Brain microvascular endothelial cell (primary cell): ENCODE data around the gene HOXD11.

Experiments used
- DNase-seq: peaks from one replicate; pipeline ENCODE4 v3.0.0-alpha.2; 2020
- H3K27ac ChIP-seq: fragments of 250-450 bp; sonication (Bioruptor Pico); 2 replicates; pipeline ENCODE4 v1.5.1; 2020; ENCODE audit warnings: mild to moderate bottlenecking, moderate library complexity
- H3K27me3 ChIP-seq: fragments of 250-450 bp; sonication (Bioruptor Pico); replicated peaks from 2 replicates; pipeline ENCODE4 v1.5.1; 2020; ENCODE audit warnings: mild to moderate bottlenecking
- H3K36me3 ChIP-seq: fragments of 250-450 bp; sonication (Bioruptor Pico); replicated peaks from 2 replicates; pipeline ENCODE4 v1.5.1; 2020; ENCODE audit warnings: mild to moderate bottlenecking
- H3K4me3 ChIP-seq: 2 replicates; pipeline ENCODE4 v1.5.1; 2011; ENCODE audit warnings: low read depth, mild to moderate bottlenecking, control low read depth, low read length, moderate library complexity
- in situ Hi-C: cut with HindIII; loops from 2 replicates; pipeline ENCODE4 v1.10.0; 2017; ENCODE audit warnings: low sequenced_read_pairs, low pct_ligation_motif_present
- TF ChIP-seq, protein P1 (sequence below): IDR thresholded peaks from 2 replicates; pipeline ENCODE4 v1.5.1; 2011; ENCODE audit warnings: low read depth, mild to moderate bottlenecking, moderate library complexity, low read length, control low read depth, inconsistent platforms; ENCODE audit errors: missing control alignments

HOXD11 gene

DNA sequence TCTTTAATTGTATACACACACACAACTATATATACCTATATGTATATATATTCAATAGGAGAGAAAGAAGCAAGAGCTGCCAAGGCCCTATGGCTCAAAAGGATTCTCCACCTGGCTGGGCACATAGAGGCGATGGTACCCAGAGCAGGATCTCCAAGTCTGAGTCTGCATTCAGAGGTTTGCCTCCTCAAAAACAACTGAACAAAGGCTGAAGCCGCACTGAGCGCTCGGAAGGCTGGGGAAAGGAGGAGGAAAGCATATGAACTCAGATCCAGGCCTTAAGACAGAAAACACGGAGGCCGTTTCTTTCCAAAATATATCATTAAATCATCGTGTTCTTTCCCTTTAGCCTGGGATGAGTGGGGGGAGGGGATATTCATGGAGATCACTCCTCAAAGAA is 3.9 kb upstream of the HOXD11 start:
- in situ Hi-C loops: no loop called here
- H3K27me3 ChIP-seq: peaks cover 92% of the 10 kb centered on the region

DNA sequence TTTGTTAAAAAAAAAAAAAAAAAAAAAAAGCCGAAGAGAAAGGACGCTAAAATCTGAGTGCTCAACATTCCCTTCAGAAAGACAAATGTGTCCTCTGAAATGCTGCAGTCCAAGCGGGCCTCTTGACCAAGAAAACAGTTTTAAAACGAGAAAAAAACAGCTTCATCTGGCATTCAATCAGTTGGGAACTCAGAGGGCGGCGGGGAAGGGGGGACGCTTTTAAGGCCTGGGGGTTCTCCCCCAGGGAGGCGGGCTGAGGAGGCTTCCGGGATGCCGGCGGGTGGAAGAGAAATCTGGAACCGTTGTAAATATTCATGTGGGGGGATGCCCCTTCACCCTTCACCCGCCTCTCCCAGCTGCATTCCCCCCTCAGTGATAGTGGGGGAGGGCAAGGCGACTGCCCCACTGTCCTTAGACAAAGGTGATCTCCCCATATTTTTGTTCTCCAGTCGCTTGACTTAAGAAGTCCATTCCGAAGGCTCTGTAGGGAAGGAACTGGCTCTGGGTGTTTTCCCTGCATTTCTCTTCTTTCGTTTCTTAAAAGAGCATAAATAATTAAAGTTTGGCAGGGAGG is 3.3 kb upstream of the HOXD11 start:
- in situ Hi-C loops: no loop called here

More for the DNA sequence above, 3.9 kb upstream of the HOXD11 start:
- TF ChIP-seq, protein P1, sequence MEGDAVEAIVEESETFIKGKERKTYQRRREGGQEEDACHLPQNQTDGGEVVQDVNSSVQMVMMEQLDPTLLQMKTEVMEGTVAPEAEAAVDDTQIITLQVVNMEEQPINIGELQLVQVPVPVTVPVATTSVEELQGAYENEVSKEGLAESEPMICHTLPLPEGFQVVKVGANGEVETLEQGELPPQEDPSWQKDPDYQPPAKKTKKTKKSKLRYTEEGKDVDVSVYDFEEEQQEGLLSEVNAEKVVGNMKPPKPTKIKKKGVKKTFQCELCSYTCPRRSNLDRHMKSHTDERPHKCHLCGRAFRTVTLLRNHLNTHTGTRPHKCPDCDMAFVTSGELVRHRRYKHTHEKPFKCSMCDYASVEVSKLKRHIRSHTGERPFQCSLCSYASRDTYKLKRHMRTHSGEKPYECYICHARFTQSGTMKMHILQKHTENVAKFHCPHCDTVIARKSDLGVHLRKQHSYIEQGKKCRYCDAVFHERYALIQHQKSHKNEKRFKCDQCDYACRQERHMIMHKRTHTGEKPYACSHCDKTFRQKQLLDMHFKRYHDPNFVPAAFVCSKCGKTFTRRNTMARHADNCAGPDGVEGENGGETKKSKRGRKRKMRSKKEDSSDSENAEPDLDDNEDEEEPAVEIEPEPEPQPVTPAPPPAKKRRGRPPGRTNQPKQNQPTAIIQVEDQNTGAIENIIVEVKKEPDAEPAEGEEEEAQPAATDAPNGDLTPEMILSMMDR: no peak
- DNase-seq: no peak
- Histone ChIP-seq H3K36me3 (no peaks in the 10 kb centered on the region), H3K4me3 (no peak overlapping the region), H3K27ac (no peak overlapping the region)

GRCh38 chr2:176104316-176105077 is 2.6 kb upstream of the HOXD11 start:
- no peak overlapping the region for H3K27ac ChIP-seq
- H3K4me3 ChIP-seq: no peak overlapping the region
- no peak for DNase-seq
- peaks cover 90% of the 10 kb centered on the region for H3K27me3 ChIP-seq
- in situ Hi-C loops: no loop called here
- TF ChIP-seq, protein P1: no peak
- H3K36me3 ChIP-seq: no peaks in the 10 kb centered on the region

More for the DNA sequence above, 3.3 kb upstream of the HOXD11 start:
- Histone ChIP-seq H3K4me3 (no peak overlapping the region), H3K27me3 (peaks cover 90% of the 10 kb centered on the region), H3K27ac (no peak overlapping the region), H3K36me3 (no peaks in the 10 kb centered on the region)
- TF ChIP-seq, protein P1: no peak
- DNase-seq: no peak

DNA sequence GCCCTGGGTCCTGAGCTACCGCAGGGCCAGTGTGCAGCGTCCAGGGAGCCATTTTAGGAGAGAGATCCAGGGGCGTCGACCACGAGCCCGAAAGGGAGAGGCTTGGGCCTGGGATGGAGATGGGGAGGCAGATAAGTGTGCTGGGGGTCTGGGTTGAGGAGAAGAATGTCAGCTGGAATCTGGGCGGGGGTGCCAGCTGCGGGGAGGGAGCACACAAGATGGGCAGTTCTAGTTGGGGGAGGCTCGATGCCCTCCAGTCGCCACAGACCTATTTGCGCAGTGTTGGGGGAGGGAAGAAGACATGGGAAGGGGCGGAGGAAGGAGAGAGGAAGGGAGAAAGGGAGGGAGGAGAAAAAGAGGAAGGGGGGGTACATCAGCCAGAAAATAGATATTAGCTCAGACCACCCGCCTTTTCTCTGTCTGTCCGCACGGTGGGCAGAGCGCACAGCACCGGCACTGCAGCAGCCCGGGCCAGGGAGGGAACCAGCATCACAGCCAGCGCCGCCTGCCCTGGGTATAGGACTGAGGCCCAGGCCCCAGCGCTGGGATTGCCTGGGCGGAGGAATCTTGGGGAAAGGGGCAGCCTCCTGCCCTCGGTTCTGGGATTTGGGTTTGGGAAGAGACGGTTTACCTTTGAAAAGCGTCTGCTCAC is 1.9 kb upstream of the HOXD11 start:
- no peak overlapping the region for H3K4me3 ChIP-seq
- no peaks in the 10 kb centered on the region for H3K36me3 ChIP-seq
- TF ChIP-seq, protein P1: no peak
- H3K27ac ChIP-seq: no peak overlapping the region
- H3K27me3 ChIP-seq: peaks cover 90% of the 10 kb centered on the region
- no peak for DNase-seq
- in situ Hi-C loops: no loop called here

DNA sequence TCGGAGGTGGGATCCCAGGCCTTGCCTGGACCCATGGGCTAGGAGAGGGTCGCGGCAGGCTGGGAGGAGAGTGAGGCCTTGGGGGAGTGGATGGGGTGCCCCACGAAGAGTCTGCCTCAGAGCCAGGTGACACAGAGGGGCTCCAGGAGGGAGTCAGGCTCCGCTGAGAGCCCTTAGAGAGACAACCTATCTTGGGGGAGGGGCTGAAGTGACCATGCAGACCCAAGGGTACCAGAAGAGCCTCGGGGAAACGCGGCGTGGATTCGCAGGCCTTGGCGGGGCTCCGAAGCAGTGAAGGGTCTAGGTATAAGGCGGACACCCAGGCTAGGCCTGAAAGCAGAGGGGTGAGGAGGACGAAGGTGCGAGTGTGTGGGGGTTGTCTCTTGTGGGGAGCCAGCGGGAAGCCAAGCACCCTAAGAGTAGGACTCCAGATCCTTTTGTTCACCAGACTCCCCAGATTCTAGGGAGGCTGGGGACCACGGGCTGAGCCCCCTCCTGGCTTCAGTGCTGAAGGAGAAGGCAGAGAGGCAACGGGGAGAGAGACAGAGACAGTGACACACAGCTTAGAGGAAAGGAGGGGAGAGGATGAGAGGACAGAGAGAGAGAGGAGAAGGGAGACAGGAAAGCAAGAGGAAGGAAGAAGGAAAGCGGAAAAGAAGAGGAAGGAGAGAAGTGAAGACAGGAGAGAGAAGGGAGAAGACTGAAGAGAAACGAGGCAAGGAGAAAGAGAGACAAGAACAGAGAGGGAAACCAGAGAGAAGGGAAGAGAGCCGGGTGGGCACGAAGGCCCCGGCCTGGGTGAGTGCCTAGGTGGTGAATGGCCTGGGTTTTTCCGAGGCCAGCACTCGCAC is 1.1 kb upstream of the HOXD11 start:
- DNase-seq: no peak
- Histone ChIP-seq H3K4me3 (no peak overlapping the region), H3K36me3 (no peaks in the 10 kb centered on the region), H3K27me3 (peaks cover 90% of the 10 kb centered on the region), H3K27ac (no peak overlapping the region)
- in situ Hi-C loops: no loop called here
- TF ChIP-seq, protein P1: no peak
